GM19023 (cell line): Measurements from ENCODE around the gene ADPRHL1.

ENCODE experiments used
- ATAC-seq: cut with Tn5 transposase; IDR thresholded peaks from one replicate; pipeline ENCODE4 v1.9.1; 2021; ENCODE audit warnings: mild to moderate bottlenecking, moderate library complexity; ENCODE audit not compliant: unreplicated experiment

Gene ADPRHL1

GRCh38 chr13:113452942-113453901 is at the start of gene ADPRHL1:
TSS of gene ADPRHL1 (minus strand) at chr13:113453488. CDS start at chr13:113453437, 51 bp downstream.
- no peak for ATAC-seq

GRCh38 chr13:113502686-113503085 is 49.4 kb upstream of the ADPRHL1 start:
- no peak for ATAC-seq

GRCh38 chr13:113500530-113501265 is 47.4 kb upstream of the ADPRHL1 start:
- no peak for ATAC-seq

GRCh38 chr13:113499936-113500335 is 46.6 kb upstream of the ADPRHL1 start:
- ATAC-seq: no peak

- no peak for ATAC-seq
Observed at GRCh38 chr13:113498905-113499304, 45.6 kb upstream of the ADPRHL1 start.

GRCh38 chr13:113497217-113497616 is 43.9 kb upstream of the ADPRHL1 start:
- ATAC-seq: no peak

GRCh38 chr13:113495494-113496210 is 42.4 kb upstream of the ADPRHL1 start:
- ATAC-seq: no peak

- ATAC-seq: no peak
Observed at GRCh38 chr13:113493315-113493951, 40.1 kb upstream of the ADPRHL1 start.

GRCh38 chr13:113491982-113492381 is 38.7 kb upstream of the ADPRHL1 start:
- no peak for ATAC-seq

GRCh38 chr13:113491418-113491883 is 38.2 kb upstream of the ADPRHL1 start:
- ATAC-seq: no peak

GRCh38 chr13:113490496-113491417 is 37.5 kb upstream of the ADPRHL1 start, which contains the start of gene DCUN1D2:
TSS of gene DCUN1D2 (minus strand) at chr13:113490711. CDS start at chr13:113490669, 42 bp downstream.
- ATAC-seq: peak; percentile 83

GRCh38 chr13:113489549-113490495 is 36.5 kb upstream of the ADPRHL1 start:
- ATAC-seq: peak; percentile 27

GRCh38 chr13:113489171-113489548 is 35.9 kb upstream of the ADPRHL1 start:
- no peak for ATAC-seq

GRCh38 chr13:113488283-113488682 is 35.0 kb upstream of the ADPRHL1 start:
- no peak for ATAC-seq

- no peak for ATAC-seq
Observed at GRCh38 chr13:113486698-113487097, 33.4 kb upstream of the ADPRHL1 start.

- ATAC-seq: no peak
Observed at GRCh38 chr13:113485545-113485944, 32.3 kb upstream of the ADPRHL1 start.

GRCh38 chr13:113483504-113484293 is 30.4 kb upstream of the ADPRHL1 start:
- ATAC-seq: no peak
